Stimulated activated CD4-positive, alpha-beta T cell treated with anti-CD3 and anti-CD28 coated beads, Interleukin-1b, Interleukin-23, amount 100 ng/mL, for 4 hours (primary cell): ENCODE data around the gene IRAK2.
A peak's percentile ranks its signal among the peaks of the same experiment; 100 is the strongest.
"Not testable (repeated sequence)": the region's sequence is repeated elsewhere in the genome, so short reads cannot be mapped to it uniquely, and the experiment has no call there.

Source experiments
- DNase-seq, 2 donors: peaks; one replicate each; pipeline ENCODE4 v3.0.0-alpha.2; 2020; ENCODE audit warnings: low read depth in 2 of 2

The IRAK2 gene, protein sequence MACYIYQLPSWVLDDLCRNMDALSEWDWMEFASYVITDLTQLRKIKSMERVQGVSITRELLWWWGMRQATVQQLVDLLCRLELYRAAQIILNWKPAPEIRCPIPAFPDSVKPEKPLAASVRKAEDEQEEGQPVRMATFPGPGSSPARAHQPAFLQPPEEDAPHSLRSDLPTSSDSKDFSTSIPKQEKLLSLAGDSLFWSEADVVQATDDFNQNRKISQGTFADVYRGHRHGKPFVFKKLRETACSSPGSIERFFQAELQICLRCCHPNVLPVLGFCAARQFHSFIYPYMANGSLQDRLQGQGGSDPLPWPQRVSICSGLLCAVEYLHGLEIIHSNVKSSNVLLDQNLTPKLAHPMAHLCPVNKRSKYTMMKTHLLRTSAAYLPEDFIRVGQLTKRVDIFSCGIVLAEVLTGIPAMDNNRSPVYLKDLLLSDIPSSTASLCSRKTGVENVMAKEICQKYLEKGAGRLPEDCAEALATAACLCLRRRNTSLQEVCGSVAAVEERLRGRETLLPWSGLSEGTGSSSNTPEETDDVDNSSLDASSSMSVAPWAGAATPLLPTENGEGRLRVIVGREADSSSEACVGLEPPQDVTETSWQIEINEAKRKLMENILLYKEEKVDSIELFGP

DNA sequence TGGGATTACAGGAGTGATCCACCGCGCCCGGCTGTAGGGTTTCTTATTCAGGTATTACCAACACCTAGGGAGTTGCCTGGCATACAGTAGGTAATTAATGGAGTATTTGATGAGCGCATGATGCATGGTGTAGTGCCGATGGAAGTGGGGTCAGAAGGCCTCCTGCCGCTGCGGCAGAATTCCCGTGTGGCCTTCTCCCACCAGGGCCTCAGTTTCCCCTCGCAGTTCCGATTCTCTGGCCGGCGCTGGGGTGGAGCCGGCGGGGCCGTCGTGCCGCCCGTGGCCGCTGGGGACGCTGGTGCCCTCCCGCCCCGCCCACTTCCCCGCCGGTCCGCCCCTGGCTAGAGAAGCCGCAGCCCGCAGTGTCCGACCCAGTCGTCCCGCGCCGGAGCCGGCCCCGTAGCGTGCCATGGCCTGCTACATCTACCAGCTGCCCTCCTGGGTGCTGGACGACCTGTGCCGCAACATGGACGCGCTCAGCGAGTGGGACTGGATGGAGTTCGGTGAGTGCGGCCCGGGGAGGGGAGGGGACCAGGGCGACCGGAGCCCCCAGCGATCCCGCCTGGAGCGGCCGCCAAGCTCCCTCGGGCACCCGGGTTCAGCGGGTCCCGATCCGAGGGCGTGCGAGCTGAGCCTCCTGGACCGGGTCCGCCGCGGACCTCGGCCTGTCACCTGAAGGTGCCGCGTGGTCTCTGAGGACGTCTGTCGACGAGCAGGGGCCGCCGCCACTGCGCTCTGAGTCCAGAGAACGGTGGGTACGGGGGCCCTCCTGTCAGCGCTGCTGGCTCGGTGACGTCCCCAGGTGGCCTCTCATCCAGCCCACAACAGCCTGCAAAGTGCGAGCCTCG is at the start of gene IRAK2:
IRAK2 (plus strand) TSS at position 374 of the 848 bp plus-strand sequence; CDS start at position 410, 36 bp downstream.
- peak; percentile 31 to 64 for DNase-seq

DNA sequence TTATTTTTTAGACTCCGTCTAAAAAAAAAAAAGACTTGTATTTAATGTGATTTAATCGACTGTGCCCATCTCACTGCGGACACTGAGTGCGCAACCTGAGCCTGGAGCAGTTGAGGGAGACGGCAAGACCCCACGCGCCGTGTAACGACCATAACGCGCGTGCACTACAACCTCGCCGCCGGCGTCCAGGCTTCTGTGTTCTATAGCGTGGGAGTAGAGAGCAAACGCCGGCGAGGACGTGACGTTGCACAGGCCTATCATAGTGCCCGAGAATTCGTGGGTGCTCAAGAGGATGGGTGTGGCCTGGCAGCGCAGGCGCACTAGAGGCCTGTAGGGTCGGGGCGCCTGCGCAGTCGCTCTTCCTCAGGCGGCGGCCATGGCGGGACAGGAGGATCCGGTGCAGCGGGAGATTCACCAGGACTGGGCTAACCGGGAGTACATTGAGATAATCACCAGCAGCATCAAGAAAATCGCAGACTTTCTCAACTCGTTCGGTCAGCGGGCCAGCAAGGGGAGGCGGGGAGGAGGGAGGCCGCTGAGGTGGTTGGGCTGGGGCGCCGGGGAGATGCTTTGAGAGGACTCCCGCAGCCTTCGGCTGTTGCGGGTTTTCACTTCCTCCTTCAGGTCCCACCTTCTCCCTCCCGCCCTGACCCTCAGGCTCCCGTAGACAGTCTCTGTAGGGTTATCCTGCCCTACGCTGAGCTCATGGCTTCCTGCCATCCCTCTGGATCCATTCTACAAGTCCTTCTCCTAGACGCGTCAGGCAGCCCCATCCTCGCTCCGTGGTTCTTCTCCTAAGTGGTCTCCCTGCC is 49.2 kb upstream of the IRAK2 start, which contains the start of gene BRK1:
BRK1 (plus strand) TSS at position 350 of the 812 bp plus-strand sequence; CDS start at position 377, 27 bp downstream.
- DNase-seq = peak; percentile 85 to 91

- no peak for DNase-seq
Measured at GRCh38 chr3:10116138-10116460, 48.6 kb upstream of the IRAK2 start.

DNA sequence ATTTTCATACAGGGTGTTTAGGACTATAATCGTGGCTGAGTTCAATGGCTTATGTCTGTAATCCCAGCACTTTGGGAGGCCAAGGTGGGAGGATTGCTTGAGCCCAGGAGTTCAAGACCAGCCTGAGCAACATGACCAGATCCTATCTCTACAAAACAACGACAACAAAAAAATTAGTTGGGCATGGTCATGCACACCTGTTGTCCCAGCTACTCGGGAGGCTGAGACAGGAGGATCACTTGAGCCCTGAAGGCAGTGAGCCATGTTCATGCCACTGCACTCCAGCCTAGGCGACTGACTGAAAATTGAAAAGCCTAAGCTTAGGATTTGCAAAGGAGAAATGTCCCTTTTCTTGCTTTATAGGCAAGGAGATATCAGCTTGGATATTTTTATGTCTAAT is 47.8 kb upstream of the IRAK2 start:
- no peak for DNase-seq

DNA sequence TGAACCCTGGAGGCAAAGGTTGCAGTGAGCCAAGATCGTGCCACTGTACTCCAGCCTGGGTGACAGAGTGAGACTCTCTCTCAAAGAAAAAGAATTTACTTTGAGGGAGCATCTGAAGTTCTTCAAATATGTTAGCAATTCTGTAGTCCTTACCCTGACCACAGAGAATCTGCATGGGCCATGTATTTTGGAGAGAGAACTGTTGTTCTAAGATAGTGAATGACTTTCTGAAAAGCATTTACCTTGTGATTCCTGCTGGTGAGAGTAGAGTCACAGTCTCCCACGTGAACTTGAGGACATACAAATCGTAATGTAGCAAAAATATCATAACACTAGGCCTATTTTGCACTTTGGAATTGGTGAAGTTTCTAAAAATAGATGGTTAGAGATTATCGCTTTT is 45.3 kb upstream of the IRAK2 start:
- DNase-seq = no peak

DNA sequence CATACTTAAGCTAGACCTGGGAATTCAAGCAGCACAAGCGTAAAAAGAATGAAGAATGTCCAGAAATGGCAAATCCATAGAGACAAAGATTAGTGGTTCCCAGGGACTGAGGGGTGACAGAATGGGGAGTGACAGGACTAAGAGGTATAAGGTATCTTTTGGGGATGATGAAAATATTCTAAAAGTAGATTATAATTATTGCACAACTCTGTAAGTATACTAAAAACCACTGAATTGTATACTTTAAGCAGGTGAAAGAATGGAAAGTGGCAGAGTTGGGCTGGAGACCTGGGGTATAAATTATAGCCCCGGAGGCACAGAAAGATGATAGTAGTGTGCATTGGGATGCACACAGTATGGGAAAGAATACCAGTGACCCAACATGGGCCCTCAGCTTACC is 43.7 kb upstream of the IRAK2 start:
- DNase-seq = no peak

DNA sequence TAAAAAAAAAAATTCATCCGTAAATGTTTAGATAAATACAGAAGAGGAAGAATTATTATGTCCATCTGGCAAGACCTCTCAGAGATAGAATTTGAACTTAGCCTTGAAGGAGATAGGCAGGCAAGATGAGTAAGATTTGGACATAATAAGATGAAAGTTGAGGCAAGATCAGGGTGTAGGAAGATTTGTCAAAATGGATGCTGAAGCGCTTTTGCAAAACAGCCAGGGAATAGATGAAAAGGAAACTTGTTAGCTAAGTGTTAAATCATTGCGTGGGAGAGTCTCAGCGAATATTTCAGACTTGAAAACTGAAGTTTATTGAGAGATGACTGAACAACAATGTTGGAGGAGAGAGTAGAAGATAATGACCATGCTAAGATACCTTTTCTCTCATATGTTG is 42.0 kb upstream of the IRAK2 start:
- no peak for DNase-seq

GRCh38 chr3:10135872-10136271 is 28.8 kb upstream of the IRAK2 start:
- DNase-seq = not testable (repeated sequence)

DNA sequence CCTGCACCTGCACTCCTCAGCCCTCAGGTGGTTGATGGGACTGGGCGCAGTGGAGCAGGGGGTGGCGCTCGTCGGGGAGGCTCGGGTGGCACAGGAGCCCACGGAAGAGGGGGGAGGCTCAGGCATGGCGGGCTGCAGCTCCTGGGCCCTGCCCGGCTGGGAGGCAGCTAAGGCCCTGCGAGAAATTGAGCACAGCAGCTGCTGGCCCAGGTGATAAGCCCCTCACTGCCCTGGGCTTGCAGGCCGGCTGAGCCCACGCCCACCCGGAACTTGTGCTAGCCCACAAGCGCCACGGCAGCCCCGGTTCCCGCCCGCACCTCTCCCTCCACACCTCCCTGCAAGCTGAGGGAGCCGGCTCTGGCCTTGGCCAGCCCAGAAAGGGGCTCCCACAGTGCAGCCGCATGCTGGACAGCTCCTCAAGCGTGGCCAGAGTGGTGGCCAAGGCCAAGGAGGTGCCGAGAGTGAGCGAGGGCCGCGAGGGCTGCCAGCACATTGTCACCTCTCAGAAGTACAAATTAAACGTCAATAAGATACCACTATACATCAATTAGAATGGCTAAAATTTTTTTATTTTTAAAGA is 28.2 kb upstream of the IRAK2 start:
- no peak for DNase-seq

DNA sequence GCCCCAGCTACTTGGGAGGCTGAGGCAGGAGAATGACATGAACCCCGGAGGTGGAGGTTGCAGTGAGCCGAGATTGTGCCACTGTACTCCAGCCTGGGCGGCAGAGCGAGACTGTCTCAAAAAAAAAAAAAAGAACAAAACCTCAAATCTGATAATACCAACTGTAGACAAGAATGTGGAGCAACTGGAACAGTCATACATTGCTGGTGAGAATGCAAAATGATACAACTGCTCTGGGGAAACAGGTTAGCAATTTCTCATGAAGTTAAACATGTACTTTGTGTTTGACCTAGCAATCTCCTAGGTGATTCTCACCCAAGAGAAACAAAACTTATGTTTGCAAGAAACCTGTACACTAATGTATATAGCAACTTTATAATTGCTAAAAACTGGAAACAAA is 27.5 kb upstream of the IRAK2 start:
- no peak for DNase-seq

DNA sequence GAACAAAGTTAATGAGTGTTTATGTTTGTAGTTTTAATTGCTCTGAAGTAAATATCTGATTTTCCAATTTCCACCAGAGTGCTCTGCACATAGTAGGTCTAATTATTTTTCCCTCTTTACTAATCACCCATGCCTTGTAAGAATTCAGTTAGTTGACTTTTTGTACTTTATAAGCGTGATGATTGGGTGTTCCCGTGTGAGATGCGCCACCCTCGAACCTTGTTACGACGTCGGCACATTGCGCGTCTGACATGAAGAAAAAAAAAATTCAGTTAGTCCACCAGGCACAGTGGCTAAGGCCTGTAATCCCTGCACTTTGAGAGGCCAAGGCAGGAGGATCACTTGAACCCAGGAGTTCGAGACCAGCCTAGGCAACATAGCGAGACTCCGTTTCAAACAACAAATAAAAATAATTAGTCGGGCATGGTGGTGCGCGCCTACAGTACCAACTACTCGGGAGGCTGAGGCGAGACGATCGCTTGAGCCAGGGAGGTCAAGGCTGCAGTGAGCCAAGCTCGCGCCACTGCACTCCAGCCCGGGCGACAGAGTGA is 23.6 kb upstream of the IRAK2 start:
- no peak for DNase-seq

DNA sequence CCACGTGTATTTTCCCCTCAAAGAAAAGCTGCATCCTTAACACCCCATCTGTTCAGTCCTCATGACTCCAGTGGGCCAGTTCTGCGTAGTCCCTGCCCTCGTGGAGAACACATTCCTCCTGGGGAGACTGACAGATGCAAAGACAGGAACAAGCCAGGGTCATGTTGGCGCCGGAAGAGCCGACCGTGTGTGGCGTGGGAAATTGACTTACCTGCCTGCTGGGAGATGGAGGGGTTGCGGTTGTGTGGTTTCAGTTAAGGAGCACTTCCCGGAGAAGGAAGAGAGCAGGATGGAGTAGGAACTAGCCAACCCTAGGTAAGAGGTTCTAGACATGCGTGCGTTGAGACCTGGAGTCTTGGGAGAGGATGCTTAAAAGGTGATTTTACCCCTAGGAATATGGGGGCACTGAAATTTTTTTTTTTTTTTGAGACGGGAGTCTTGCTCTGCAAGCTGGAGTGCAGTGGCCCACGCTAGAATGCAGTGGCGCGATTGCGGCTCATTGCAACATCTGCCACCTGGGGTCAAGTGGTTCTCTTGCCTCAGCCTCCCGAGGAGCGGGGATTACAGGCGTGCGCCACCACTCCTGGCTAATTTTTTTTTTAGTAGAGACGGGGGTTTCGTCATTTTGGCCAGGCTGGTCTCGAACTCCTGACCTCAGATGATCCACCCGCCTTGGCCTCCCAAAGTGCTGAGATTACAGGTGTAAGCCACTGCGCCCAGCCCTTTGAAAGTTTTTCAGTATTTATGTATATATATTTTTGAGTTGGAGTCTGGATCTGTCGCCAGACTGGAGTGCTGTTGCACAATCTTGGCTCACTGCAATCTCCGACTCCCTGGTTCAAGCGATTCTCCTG is 21.8 kb upstream of the IRAK2 start:
- no peak for DNase-seq

DNA sequence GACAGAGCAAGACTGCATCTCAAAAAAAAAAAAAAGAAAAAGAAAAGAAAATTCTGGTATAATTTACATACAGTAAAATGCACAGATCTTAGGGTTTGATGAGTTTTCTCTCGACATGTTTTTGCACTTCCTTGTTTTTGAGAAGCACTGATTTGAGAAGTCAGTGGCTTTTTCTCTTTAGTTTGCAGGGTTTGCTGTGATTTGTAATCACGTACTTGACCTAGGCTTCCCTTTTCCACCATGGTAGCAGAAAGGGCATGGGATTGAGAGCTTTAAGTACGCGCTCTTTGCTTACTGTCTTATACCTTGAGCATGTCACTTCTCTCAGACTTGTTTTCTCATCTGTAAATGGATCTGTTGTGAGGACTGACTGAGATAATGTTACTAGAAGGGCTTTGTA is 19.0 kb upstream of the IRAK2 start:
- DNase-seq = no peak

DNA sequence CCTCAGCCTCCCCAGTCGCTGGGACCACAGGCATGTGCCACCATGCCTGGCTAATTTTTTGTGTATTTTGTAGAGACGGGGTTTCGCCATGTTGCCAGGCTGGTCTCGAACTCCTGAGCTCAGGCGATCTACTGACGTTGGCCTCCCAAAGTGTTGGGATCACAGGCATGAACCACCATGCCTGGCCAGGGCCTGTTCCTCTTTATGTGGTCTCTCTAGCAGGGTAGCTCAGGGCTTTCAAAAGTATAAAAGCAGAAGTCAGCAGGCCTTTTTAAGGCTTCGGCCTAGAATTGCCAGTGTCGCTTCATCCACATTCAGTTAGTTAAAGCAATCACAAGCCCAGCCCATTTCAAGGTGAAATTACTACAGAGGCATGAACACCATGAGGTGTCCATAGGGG is 15.5 kb upstream of the IRAK2 start:
- DNase-seq = no peak

GRCh38 chr3:10150987-10151386 is 13.7 kb upstream of the IRAK2 start:
- no peak for DNase-seq

DNA sequence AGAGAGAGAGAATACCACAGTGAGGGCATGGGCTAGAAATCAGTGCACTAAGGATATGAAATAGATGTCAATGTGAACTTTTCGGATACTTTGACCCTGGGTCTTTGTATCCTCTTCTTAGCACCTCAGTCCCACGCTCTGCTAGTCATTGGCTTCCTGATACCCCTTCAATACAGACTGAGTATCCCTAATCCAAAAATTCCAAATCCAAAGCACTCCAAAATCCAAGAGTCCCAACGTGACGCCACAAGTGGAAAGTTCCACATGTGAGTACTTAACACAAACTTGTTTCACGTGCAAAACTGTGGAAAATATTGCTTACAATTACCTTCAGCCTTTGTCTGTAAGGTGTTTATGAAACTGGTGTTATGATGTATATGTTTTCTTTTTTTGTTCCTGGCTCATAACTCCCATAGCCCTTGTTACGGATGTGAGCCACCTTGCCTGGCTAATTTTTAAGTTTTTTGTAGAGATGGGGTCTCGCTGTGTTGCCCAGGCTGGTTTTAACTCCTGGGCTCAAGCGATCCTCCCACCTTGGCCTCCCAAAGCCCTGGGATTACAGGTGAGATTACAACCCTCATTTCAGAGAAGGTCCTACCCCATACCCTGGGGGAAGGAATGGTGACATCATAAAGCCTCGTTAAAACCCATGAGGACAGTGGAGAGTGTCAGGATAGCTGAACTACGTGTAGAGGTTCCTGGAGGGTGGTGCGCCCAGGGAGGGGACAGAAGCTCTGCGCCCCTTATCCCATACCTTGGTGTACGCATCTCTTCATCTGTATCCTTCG is 10.2 kb upstream of the IRAK2 start:
- DNase-seq = no peak

DNA sequence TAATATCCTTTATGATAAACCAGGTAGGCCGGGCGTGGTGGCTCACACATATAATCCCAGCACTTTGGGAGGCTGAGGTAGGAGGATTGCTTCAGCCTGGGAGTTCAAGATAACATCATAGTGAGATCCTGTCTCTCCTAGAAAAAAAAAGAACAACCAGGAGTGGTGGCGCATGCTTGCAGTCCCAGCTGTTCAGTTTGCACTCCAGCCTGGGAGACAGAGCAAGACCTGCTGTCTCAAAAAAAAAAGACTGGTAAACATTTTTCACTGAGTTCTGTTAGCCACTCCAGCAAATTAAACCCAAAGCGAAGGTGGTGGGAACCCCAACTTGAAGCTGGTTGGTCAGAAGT is 9.6 kb upstream of the IRAK2 start:
- DNase-seq = no peak

DNA sequence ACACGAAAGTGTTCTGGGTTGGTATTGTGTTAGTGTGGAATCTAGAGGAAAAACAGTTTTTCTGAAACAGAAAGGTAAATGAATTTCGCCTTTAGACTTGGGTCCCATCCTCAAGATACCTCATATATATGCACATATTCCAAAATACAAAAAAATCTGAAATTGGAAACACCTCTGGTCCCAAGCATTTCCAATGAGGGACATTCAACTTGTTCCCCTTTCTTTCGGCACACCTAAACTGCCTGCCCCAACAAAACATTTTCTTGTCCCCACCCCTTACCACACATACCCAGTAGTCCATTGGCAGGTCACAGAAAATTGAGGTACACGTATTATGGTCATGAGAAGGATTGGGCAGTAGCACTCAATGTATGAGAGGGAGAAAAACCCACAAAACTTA is 9.1 kb upstream of the IRAK2 start:
- no peak for DNase-seq

DNA sequence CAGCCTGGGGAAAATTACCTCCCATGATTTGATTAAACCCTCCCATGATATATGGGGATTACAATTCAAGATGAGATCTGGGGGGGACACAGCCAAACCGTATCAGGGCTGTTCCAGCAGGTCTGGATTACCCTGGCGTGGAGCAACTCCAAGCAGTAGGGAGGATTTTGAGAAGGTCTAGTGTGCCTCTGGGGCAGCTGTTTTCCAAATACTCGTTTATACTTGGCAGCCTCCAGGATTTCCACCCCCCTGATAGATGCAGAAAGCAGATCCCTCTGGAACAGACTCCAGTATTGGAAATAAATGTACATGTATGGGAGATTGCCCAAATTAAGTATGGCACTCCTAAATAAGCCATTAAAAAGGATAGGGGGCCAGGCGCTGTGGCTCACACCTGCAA is 7.7 kb upstream of the IRAK2 start:
- DNase-seq = no peak
